K562 (cell line): ENCODE measurements around the gene MAMDC4. TPM values are rescaled to one million over a fixed set of nuclear protein-coding genes. Genes with fewer than 3 reads are reported as not detected.

Source experiments
- CBX5 ChIP-seq: IDR thresholded peaks from 2 replicates; pipeline ENCODE4 v1.6.1; 2014; ENCODE audit warnings: low read depth, borderline replicate concordance
- MCM7 ChIP-seq, 2 experiments: fragments of 450-650 bp; IDR thresholded peaks; 2 replicates each; pipeline ENCODE4 v1.6.1; 2016 to 2018
- MECOM ChIP-seq: fragments of 250-450 bp; sonication (Bioruptor Pico); IDR thresholded peaks from 2 replicates; pipeline ENCODE4 v1.8.0; 2022; ENCODE audit warnings: inconsistent platforms
- MEIS2 ChIP-seq: fragments of 450-650 bp; IDR thresholded peaks from 2 replicates; pipeline ENCODE4 v1.6.1; 2014; ENCODE audit warnings: mild to moderate bottlenecking; ENCODE audit not compliant: partially characterized antibody
- PHTF2 ChIP-seq: fragments of 250-450 bp; sonication (Bioruptor Pico); IDR thresholded peaks from 2 replicates; pipeline ENCODE4 v1.5.0; 2021; ENCODE audit warnings: mild to moderate bottlenecking
- PKNOX1 ChIP-seq: fragments of 450-650 bp; IDR thresholded peaks from 2 replicates; pipeline ENCODE4 v1.6.1; 2016
- PREB ChIP-seq: sonication (generic); formaldehyde crosslinking; IDR thresholded peaks from 2 replicates; pipeline ENCODE4 v1.8.1; 2023; ENCODE audit warnings: mild to moderate bottlenecking, missing genetic modification reagents
- RHOXF2B ChIP-seq: fragments of 250-450 bp; sonication (Bioruptor Pico); conservative IDR thresholded peaks from 2 replicates; pipeline ENCODE4 v1.5.1; 2021
- SREBF2 ChIP-seq: sonication (generic); formaldehyde crosslinking; IDR thresholded peaks from 2 replicates; pipeline ENCODE4 v1.4.0; 2020; ENCODE audit warnings: mild to moderate bottlenecking, missing genetic modification reagents
- TGIF2 ChIP-seq: sonication (generic); formaldehyde crosslinking; IDR thresholded peaks from 2 replicates; pipeline ENCODE4 v1.8.1; 2022; ENCODE audit warnings: mild to moderate bottlenecking, missing genetic modification reagents, moderate library complexity
- ZBTB11 ChIP-seq, 3 experiments: fragments of 200-800 bp in 1 of 3; fragments of 250-450 bp in 1 of 3; fragments of 450-650 bp in 1 of 3; sonication (Bioruptor Pico) in 1 of 3; sonication (Bioruptor generic) in 1 of 3; formaldehyde crosslinking in 1 of 3; IDR thresholded peaks; 2 replicates each; pipeline versions ENCODE4 v1.6.1 to v1.8.0; 2016 to 2022; ENCODE audit warnings: mild to moderate bottlenecking in 2 of 3, missing genetic modification characterization in 2 of 3, missing compliant biosample characterization in 1 of 3, moderate library complexity in 1 of 3
- ZBTB8A ChIP-seq: fragments of 450-650 bp; IDR thresholded peaks from 2 replicates; pipeline ENCODE4 v1.6.1; 2018; ENCODE audit warnings: mild to moderate bottlenecking, moderate library complexity; ENCODE audit not compliant: partially characterized antibody
- ZNF232 ChIP-seq: sonication (generic); formaldehyde crosslinking; IDR thresholded peaks from 2 replicates; pipeline ENCODE4 v1.8.0; 2022; ENCODE audit warnings: mild to moderate bottlenecking, missing genetic modification reagents
- ZNF239 ChIP-seq: fragments of 250-450 bp; sonication (Bioruptor Pico); IDR thresholded peaks from 2 replicates; pipeline ENCODE4 v1.4.0; 2020; ENCODE audit warnings: mild to moderate bottlenecking
- ZNF449 ChIP-seq: fragments of 250-450 bp; sonication (Bioruptor Pico); IDR thresholded peaks from 2 replicates; pipeline ENCODE4 v1.8.0; 2022; ENCODE audit warnings: moderate library complexity, mild to moderate bottlenecking, inconsistent platforms
- ZNF561 ChIP-seq: fragments of 450-650 bp; formaldehyde crosslinking; conservative IDR thresholded peaks from 2 replicates; pipeline ENCODE4 v1.4.0; 2020; ENCODE audit warnings: mild to moderate bottlenecking, moderate library complexity
- ZNF644 ChIP-seq: fragments of 200-800 bp; sonication (Bioruptor generic); IDR thresholded peaks from 2 replicates; pipeline ENCODE4 v1.6.1; 2016; ENCODE audit warnings: low read depth, missing genetic modification characterization, missing compliant biosample characterization
- polyA plus RNA-seq, 8 experiments: library from polyadenylated mRNA; depleted of rRNA in 4 of 8; stranded (reverse) in 5 of 8; unstranded in 3 of 8; fragments of >200 nt; fragmentation: Nextera tagmentation in 2 of 8; fragmentation: Illumina TruSeq in 1 of 8; extraction: Ambion mirVana in 2 of 8; extraction: Trizol in 1 of 8; gene quantifications; 2 replicates each; pipeline versions ENCODE4 v1.2.1 to v1.2.3, GENCODE V29; 2011 to 2014; ENCODE audit warnings: inconsistent platforms in 1 of 8, missing spikeins in 1 of 8
- total RNA-seq, 7 experiments: library from RNA; depleted of rRNA in 6 of 7; stranded (reverse); fragments of >200 nt in 6 of 7; fragmentation: Illumina TruSeq in 2 of 7; extraction: Trizol in 2 of 7; gene quantifications; 2 replicates each; pipeline versions ENCODE4 v1.2.1 to v1.2.3, GENCODE V29; 2011 to 2021; ENCODE audit warnings: low replicate concordance in 1 of 7
- TF ChIP-seq, protein P1 (sequence below): fragments of 150-350 bp; IDR thresholded peaks from 2 replicates; pipeline ENCODE4 v1.6.1; 2014; ENCODE audit warnings: low read depth, mild to moderate bottlenecking, low read length, borderline replicate concordance

The MAMDC4 gene
- total and polyA plus RNA-seq, 9 of the 15 experiments (the other 6 are each of a cell fraction or from before 2014, with no cell fraction given): 0.03 to 10.8 (median 1.5) TPM

DNA sequence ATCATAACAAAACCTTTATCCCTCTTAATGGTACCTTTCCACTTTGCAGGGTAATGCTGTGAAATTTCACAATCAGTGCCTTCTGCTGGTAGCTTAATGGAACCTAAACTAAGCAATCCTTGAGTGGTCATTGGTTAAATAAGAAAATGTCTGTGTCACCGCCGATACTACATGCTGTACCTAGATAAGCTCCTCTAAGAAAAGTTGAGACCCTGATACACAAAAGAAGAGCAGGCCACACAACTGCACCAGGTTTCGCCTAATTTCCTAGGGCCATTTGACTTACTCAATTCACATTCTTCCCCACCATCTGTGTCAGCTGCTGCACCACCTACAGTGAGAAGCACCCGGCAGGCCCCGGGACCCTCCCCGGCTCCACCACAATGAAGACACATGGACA, 23.0 kb downstream of the MAMDC4 start (continued):
- no peak for TF ChIP-seq ZBTB11 (CRISPR knock-in tag; IDR thresholded peaks at IDR 0.05)
- TF ChIP-seq TGIF2 (CRISPR knock-in tag): no peak
- TF ChIP-seq MCM7 (IDR thresholded peaks at IDR 0.05): no peak
- no peak for TF ChIP-seq PREB (CRISPR knock-in tag)
- no peak for TF ChIP-seq RHOXF2B
- TF ChIP-seq ZNF232: no peak
- TF ChIP-seq, protein P1, sequence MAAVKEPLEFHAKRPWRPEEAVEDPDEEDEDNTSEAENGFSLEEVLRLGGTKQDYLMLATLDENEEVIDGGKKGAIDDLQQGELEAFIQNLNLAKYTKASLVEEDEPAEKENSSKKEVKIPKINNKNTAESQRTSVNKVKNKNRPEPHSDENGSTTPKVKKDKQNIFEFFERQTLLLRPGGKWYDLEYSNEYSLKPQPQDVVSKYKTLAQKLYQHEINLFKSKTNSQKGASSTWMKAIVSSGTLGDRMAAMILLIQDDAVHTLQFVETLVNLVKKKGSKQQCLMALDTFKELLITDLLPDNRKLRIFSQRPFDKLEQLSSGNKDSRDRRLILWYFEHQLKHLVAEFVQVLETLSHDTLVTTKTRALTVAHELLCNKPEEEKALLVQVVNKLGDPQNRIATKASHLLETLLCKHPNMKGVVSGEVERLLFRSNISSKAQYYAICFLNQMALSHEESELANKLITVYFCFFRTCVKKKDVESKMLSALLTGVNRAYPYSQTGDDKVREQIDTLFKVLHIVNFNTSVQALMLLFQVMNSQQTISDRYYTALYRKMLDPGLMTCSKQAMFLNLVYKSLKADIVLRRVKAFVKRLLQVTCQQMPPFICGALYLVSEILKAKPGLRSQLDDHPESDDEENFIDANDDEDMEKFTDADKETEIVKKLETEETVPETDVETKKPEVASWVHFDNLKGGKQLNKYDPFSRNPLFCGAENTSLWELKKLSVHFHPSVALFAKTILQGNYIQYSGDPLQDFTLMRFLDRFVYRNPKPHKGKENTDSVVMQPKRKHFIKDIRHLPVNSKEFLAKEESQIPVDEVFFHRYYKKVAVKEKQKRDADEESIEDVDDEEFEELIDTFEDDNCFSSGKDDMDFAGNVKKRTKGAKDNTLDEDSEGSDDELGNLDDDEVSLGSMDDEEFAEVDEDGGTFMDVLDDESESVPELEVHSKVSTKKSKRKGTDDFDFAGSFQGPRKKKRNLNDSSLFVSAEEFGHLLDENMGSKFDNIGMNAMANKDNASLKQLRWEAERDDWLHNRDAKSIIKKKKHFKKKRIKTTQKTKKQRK: no peak
- no peak for TF ChIP-seq ZNF644 (tag)
- no peak for TF ChIP-seq MECOM
- no peak for TF ChIP-seq ZNF449 (CRISPR knock-in tag)
- no peak for TF ChIP-seq ZNF239
- TF ChIP-seq CBX5: no peak
- no peak for TF ChIP-seq ZBTB8A
- no peak for TF ChIP-seq SREBF2 (CRISPR knock-in tag)
- TF ChIP-seq ZNF561: no peak
- no peak for TF ChIP-seq MEIS2
- TF ChIP-seq PKNOX1: no peak
- TF ChIP-seq PHTF2 (CRISPR knock-in tag): no peak
